NCI-H226 (cell line): ENCODE results near the gene TAF5L.
A peak's percentile ranks its signal among the peaks of the same experiment; 100 is the strongest.
"Not testable (repeated sequence)": the region's sequence is repeated elsewhere in the genome, so short reads cannot be mapped to it uniquely, and the experiment has no call there.

Experiments used
- DNase-seq: peaks from one replicate; pipeline ENCODE4 v3.0.0-alpha.2; 2015

TAF5L gene

GRCh38 chr1:229641306-229641705 lies 15.4 kb upstream of the TAF5L start:
- DNase-seq, result no peak

- DNase-seq, result no peak
Observed at GRCh38 chr1:229640455-229640854, 14.5 kb upstream of the TAF5L start.

DNA sequence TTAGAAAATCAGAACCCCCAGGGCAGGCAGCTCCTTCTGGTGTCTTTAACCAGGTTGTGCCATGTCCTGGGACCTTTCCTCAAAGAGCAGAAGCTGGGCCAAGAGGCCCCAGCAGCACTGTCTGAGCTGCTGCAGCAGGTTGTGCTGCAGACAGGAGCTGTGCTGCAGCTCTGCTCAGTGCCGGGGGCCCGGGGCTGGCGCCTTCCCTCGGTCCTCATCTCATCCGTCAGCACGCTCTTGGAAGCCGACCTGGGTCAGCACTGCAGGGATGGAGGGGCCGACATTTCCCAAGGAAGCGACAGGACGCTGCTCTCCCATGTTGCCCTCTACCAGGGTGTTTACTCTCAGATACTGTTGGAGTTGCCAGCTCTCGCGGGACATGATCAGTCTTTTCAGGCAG lies 11.8 kb upstream of the TAF5L start:
- no peak for DNase-seq

DNA sequence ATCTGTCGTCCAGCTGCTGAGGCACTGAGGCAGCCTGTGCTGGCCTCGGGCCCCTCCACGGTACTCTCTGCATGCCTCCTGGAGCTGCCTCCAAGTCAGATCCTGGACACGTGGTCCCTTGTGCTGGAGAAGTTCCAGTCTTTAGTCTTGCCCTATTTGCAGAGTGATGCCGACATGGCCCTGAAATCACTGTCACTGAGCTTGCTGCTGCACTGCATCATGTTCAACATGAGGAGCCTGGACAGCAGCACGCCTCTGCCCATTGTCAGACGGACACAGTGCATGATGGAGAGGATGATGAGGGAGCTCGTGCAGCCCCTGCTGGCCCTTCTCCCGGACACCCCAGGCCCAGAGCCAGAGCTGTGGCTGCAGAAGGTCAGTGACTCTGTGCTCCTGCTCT lies 10.1 kb upstream of the TAF5L start:
- DNase-seq, result no peak

- no peak for DNase-seq
Observed at GRCh38 chr1:229631966-229632365, 6.0 kb upstream of the TAF5L start.

DNA sequence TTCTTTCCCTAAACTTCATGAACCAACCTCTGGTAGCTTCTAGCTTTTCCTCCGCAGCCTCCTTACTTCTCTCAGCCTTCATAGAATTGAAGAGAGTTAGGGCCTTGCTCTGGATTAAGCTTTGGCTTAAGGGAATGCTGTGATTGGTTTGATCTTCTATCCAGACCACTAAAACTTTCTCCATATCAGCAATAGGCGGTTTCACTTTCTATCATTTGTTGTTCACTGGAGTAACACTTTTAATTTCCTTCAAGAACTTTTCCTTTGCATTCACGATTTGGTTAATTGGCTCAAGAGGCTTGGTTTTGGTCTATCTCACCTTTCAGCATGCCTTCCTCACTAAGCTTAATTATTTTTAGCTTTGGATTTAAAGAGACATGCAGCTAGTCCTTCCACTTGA lies 5.2 kb upstream of the TAF5L start:
- DNase-seq, result no peak

GRCh38 chr1:229629261-229629660 lies 3.3 kb upstream of the TAF5L start:
- DNase-seq, result no peak

DNA sequence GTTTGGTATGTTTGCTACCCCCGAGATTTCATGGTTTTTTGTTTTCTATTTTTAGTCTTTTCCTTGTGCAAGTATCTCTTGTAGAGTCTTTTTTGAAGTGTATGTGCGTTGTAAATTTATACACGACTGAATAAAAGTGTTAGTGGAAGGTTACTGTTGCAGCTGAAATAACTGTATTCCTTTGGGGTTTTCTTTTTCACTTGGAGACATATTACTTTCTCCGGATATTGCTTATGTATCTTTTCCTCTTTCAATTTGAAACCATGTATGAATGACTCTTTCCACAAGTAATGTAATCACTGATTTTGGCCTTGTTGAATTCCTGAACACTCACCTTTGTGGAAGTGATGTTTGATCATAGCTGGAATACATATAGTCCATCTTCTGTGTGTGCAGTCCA lies 1.1 kb upstream of the TAF5L start:
- no peak for DNase-seq

- DNase-seq, result peak; percentile 2
Observed at GRCh38 chr1:229625071-229625914, 629 bp downstream of the TAF5L start.

GRCh38 chr1:229624521-229625070 lies 1.3 kb downstream of the TAF5L start:
- no peak for DNase-seq

GRCh38 chr1:229623838-229624237 lies 2.1 kb downstream of the TAF5L start:
- no peak for DNase-seq

GRCh38 chr1:229623225-229623624 lies 2.7 kb downstream of the TAF5L start:
- no peak for DNase-seq

GRCh38 chr1:229622641-229623120 lies 3.2 kb downstream of the TAF5L start:
- not testable (repeated sequence) for DNase-seq

DNA sequence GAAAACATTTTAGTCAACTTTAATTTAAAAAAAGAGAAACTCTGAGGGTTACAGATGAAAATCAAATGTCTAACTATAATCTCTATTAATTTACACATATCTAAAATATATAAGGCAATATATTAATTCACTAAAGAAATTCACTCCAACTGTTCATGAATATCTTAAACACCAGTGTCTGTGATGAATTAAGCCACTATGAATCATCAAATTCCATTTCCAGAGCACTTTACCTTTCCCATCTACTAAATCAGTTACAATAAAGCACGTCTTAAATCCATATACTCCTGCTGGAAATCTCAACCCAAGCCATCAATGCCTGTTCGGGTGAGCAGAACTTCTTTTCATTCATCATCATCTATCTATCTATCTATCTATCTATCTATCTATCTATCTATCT lies 4.3 kb downstream of the TAF5L start:
- no peak for DNase-seq

- DNase-seq, result no peak
Observed at GRCh38 chr1:229620876-229621275, 5.0 kb downstream of the TAF5L start.

DNA sequence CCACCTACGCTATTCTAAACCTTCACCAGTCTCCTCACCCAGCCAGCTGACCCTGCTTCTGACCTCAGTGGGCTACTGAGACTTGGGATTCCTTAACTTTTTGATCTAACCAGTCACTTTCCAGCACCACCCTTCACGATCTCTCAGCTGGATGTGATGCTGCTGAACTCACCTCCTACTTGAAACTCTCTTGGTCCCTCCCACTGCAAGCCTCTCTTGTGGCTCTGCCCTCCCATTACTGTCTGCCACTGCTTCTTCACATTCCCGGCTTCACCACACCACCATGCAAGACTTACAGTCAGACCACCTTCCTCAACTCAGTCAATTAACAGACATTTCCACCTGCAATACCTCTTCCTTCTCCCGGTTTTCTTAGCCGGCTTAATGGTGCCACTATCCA lies 6.3 kb downstream of the TAF5L start:
- DNase-seq, result no peak

GRCh38 chr1:229619002-229619401 lies 6.9 kb downstream of the TAF5L start:
- DNase-seq, result no peak

GRCh38 chr1:229617351-229618100 lies 8.4 kb downstream of the TAF5L start:
- DNase-seq, result no peak

DNA sequence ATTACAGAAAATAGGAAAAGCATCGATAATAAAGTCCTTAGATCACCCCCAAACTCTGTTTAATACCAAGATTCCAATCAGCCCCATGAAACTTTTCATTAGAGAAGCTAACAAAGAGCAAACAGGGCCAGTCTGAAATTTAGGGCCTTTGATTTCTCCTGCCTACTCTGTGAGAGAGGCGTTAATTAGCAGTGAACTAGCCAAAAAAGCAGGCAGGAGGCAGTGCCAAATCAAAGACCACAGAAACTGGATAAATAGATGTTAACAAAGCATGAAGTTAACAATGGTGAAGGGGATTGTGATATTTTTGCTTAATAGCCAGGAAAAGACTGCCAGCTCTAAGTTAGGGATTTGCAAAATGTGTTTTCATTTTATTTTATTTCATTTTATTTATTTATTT lies 11.2 kb downstream of the TAF5L start:
- DNase-seq, result no peak

DNA sequence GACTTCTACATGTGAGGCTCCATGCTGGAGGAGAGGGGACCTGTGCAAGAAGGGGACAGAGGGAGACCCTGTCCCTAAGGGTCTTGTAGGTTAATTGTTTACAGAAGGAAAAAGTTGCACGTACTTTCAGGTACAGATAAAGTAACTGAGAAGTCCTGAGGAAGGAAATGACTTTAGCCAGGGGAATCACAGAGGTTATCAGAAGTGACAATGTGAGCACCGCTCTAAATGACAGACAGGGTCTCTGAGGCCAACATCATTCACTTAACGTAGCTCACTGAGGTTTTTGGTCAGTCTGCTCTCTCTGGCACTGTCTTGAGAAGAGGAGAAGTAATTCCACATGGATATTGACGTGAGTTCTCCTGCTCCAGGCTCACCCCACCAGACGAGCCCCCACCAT lies 12.0 kb downstream of the TAF5L start:
- DNase-seq, result no peak

DNA sequence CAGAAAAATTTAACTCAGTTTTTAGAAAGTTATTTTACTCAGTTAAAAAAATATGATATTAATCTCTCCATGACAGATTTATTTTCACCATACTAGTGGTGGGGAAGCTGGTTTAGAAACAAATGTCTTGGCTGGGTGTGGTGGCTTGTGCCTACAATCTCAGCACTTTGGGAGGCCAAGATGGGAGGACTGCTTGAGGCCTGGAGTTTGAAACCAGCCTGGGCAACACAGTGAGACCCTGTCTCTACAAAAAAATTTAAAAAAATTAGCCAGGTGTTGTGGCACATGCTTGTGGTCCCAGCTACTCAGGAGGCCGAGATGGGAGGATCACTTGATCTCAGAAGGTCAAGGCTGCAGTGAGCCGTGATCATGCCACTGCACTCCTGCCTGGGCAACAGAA lies 17.3 kb downstream of the TAF5L start:
- DNase-seq, result no peak

DNA sequence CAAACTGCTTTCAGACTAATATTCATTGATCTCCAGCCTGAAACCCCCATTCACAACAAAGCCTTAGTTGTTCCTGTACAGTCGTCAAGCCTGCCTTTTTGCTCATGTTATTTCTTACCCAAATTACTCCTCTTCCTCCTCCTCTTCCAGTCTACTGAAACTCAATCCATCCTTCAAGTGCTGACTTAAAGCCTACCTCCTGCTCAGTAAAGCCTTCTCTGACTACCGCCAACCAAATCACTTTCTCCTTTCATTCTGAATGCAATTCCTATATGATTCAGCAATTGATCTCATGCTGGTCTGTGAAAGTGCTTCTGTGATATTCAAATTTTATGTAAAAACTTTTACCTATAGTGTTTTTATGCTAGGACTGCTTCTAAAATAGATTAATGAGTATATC lies 18.6 kb downstream of the TAF5L start:
- DNase-seq, result no peak

DNA sequence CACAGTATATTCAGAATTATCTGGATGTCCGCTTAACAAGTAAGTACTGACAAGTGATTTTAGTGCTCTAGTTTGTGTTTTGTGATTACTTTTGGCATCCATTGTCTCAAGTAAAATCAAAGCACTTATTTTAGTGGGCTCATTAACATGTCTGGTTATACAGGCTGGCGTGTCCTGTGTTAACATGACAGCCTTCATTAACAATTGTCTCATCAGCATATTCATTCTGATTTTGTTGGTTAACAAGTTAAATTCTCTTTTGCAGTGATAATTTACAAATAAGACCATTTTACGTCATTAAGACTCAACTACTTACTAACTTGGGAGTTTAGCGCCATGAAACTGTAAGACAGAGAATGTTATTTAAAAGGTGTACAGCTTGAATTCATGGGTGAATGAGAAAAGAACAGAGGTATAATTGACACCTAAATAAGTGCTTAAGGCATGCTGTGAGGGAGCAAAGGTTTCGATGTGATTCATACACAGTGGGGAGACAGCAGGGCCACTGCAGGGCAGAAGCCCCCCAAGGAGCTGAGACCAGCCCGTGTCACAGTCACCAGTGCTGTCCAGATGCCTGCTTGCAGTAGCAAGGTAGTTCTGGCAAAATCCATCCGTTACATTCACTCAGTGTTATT lies 22.4 kb downstream of the TAF5L start:
- DNase-seq, result no peak
